Daoy (cell line): ENCODE data around the gene N4BP2L2. TPM values are rescaled to one million over a fixed set of nuclear protein-coding genes. Genes with fewer than 3 reads are reported as not detected.

Experiments used
- DNase-seq: peaks from one replicate; pipeline ENCODE4 v3.0.0-alpha.2; 2015; ENCODE audit warnings: low read depth
- total RNA-seq: library from RNA; depleted of rRNA; stranded (reverse); fragments of >200 nt; shearing (Covaris generic); gene quantifications from 2 replicates; pipeline ENCODE4 v1.2.3, GENCODE V29; 2014

Gene N4BP2L2
- total RNA-seq, 1 experiment from 2014 or later: 35.6 TPM

GRCh38 chr13:32468502-32469142, 70.0 kb downstream of the N4BP2L2 start:
- DNase-seq: no peak

- DNase-seq: no peak
These were observed 82.0 kb downstream of the N4BP2L2 start for GRCh38 chr13:32456591-32456990.

- no peak for DNase-seq
These were observed 83.0 kb downstream of the N4BP2L2 start for GRCh38 chr13:32455594-32455903.

GRCh38 chr13:32454886-32455593, 83.6 kb downstream of the N4BP2L2 start:
- no peak for DNase-seq

GRCh38 chr13:32453981-32454380, 84.6 kb downstream of the N4BP2L2 start:
- DNase-seq: no peak

- DNase-seq: no peak
These were observed 89.6 kb downstream of the N4BP2L2 start for GRCh38 chr13:32448972-32449371.

- DNase-seq: no peak
These were observed 90.5 kb downstream of the N4BP2L2 start for GRCh38 chr13:32447894-32448623.

- DNase-seq: no peak
These were observed 91.7 kb downstream of the N4BP2L2 start for GRCh38 chr13:32446773-32447465.

- no peak for DNase-seq
These were observed 92.4 kb downstream of the N4BP2L2 start for GRCh38 chr13:32446220-32446619.

GRCh38 chr13:32445461-32445860, 93.1 kb downstream of the N4BP2L2 start:
- no peak for DNase-seq

GRCh38 chr13:32443111-32443510, 95.5 kb downstream of the N4BP2L2 start:
- DNase-seq: no peak

- no peak for DNase-seq
These were observed 99.7 kb downstream of the N4BP2L2 start for GRCh38 chr13:32438871-32439270.

GRCh38 chr13:32432856-32433255, 105.7 kb downstream of the N4BP2L2 start:
- DNase-seq: no peak

GRCh38 chr13:32431361-32431760, 107.2 kb downstream of the N4BP2L2 start:
- DNase-seq: no peak

GRCh38 chr13:32430018-32430747, 108.4 kb downstream of the N4BP2L2 start:
- DNase-seq: no peak

- no peak for DNase-seq
These were observed 109.1 kb downstream of the N4BP2L2 start for GRCh38 chr13:32429433-32429909.

GRCh38 chr13:32428581-32429432, 109.8 kb downstream of the N4BP2L2 start:
- DNase-seq: no peak

- DNase-seq: peak; percentile 47
These were observed 110.6 kb downstream of the N4BP2L2 start, which contains the start of gene N4BP2L1 for GRCh38 chr13:32427852-32428580. N4BP2L1 (minus strand) TSS chr13:32428130; CDS start chr13:32428082, 48 bp downstream.

- DNase-seq: no peak
These were observed 111.4 kb downstream of the N4BP2L2 start for GRCh38 chr13:32426990-32427851.
